Panc1 (cell line): ENCODE data around the gene BACE2.

Source experiments
- CTCF ChIP-seq: fragments of 450-650 bp; IDR thresholded peaks from 2 replicates; pipeline ENCODE4 v1.5.1; 2017; ENCODE audit warnings: mild to moderate bottlenecking
- POLR2AphosphoS5 ChIP-seq: IDR thresholded peaks from 2 replicates; pipeline ENCODE4 v1.6.1; 2012; ENCODE audit warnings: mild to moderate bottlenecking, low read depth, low read length, moderate library complexity
- REST ChIP-seq, 2 experiments: IDR thresholded peaks; 2 replicates each; pipeline ENCODE4 v1.6.1; 2011 to 2012; ENCODE audit warnings: low read depth in 2 of 2, control low read depth in 1 of 2, low read length in 1 of 2, mild to moderate bottlenecking in 1 of 2, moderate library complexity in 1 of 2; ENCODE audit not compliant: insufficient read depth in 1 of 2
- SIN3A ChIP-seq: IDR thresholded peaks from 2 replicates; pipeline ENCODE4 v1.6.1; 2012; ENCODE audit warnings: low read depth, mild to moderate bottlenecking, low read length, moderate library complexity, borderline replicate concordance; ENCODE audit not compliant: insufficient read depth
- TCF7L2 ChIP-seq: IDR thresholded peaks from 2 replicates; pipeline ENCODE4 v1.6.1; 2011; ENCODE audit warnings: mild to moderate bottlenecking, low read depth, low read length, inconsistent platforms

DNA sequence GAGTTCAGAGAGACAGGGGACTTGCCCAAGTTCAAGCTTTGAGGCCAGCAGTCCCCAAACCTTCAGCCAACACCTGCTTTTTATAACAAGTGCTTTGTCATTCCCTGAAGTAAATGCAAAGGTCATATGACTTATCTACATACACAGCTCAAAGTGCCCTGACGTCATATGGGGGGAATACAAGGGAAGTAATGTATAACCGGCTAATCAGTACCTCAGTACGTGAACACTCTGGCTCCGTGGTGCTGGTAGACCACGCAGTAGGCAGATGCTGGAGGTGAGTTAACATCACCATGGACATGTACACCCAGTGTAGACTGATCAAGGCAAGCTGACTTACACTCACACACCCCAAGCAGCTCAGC, 60.0 kb downstream of the BACE2 start:
- TF ChIP-seq CTCF = no peak
- TF ChIP-seq POLR2AphosphoS5 = no peak
- TF ChIP-seq TCF7L2 = no peak
- TF ChIP-seq SIN3A = no peak
- TF ChIP-seq REST (IDR thresholded peaks at IDR 0.05; ENCODE audit: insufficient read depth in 1 of 2, low read depth in 2 of 2, low read length in 1 of 2) = no peak
